Right ventricle myocardium inferior (tissue), 1 donor: ENCODE measurements around the gene CPNE7. TPM values are rescaled to one million over a fixed set of nuclear protein-coding genes. Genes with fewer than 3 reads are reported as not detected.
"Not testable (repeated sequence)": the region's sequence is repeated elsewhere in the genome, so short reads cannot be mapped to it uniquely, and the experiment has no call there.

Source experiments
- ATAC-seq: fragments of 200-7000 bp; cut with Tn5 transposase; one replicate; pipeline ENCODE4 v1.9.1; 2020; ENCODE audit warnings: mild to moderate bottlenecking, moderate library complexity
- DNase-seq: peaks from one replicate; pipeline ENCODE4 v3.0.0; 2021; ENCODE audit errors: missing footprints
- intact Hi-C: fragments of 100-400 bp; cut with DNase I; formaldehyde crosslinking; loops from one replicate; pipeline ENCODE4 v1.11.0; 2022
- total RNA-seq: library from RNA; stranded (reverse); fragmentation: NEBNext Ultra II Directional; extraction: Animal tissue kit (Norgen Biotek cat#: 25700); gene quantifications from one replicate; pipeline ENCODE4 v1.2.1, GENCODE V29; 2021
- donor health status: DM: no; HTN: yes; CAD: no; lungs with severe emphysema.

CPNE7 gene
- total RNA-seq, 1 donor from 2014 or later: not detected

- ATAC-seq, DNase-seq, intact Hi-C loops: not testable (repeated sequence)
Observed at GRCh38 chr16:89634463-89635385, 59.2 kb downstream of the CPNE7 start.

DNA sequence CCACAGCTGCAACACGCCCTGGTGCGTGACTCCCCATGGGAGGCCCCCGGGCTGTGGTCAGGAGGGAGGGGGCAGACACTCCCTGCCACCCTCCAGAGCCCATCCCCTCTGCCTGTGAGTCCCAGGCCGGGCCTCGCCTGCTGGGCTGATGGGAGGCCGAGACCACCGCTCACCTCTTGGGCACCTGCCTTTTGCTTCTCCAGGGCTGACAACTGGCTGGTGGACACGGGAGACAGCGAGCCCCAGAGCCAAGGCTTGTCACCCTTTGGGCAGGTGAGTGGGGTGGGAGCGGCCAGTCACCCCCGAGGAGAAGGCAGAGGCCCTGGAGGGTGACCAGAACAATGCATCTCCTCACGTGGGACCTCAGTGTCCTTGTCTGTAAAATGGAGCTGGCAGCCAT, 61.1 kb downstream of the CPNE7 start:
- intact Hi-C loops: no loop called here
- peak; percentile 41 for DNase-seq
- no peak for ATAC-seq

GRCh38 chr16:89637379-89637778, 61.8 kb downstream of the CPNE7 start:
- peak; percentile 37 for DNase-seq
- intact Hi-C loops: no loop called here
- ATAC-seq: no peak

GRCh38 chr16:89638455-89638854, 62.9 kb downstream of the CPNE7 start:
- ATAC-seq: no peak
- intact Hi-C loops: no loop called here

GRCh38 chr16:89639385-89639784, 63.8 kb downstream of the CPNE7 start:
- no peak for DNase-seq
- no peak for ATAC-seq
- intact Hi-C loops: no loop called here

More at GRCh38 chr16:89638455-89638854, 62.9 kb downstream of the CPNE7 start:
- DNase-seq: peak; percentile 43

- no peak for ATAC-seq
- intact Hi-C loops: loop anchor here (10.0 kb wide), 2 partner anchors 67 to 397 kb away; partner anchors contain the start of gene CPNE7
- peak; percentile 30 for DNase-seq
Observed at GRCh38 chr16:89641458-89642119, 66.0 kb downstream of the CPNE7 start.

DNA sequence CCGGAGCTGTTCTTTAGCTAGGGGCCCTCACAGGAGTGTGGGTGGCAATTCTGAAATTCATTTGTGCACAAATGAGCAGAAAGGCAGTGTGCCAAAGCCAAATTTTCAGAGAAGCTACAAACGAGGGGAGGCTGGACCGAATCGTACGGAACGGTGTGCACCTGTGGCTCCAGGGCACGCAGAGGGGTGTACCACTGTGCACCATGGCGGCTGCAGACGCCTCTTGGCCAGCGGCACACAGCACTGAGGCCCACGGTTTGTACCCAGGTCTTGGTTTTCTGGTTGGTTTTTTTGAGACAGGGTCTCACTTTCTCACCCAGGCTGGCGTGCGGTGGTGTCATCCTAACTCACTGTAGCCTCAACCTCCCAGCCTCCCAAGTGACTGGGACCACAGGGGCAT, 67.0 kb downstream of the CPNE7 start:
- intact Hi-C loops: loop anchor here (10.0 kb wide), 2 partner anchors 68 to 398 kb away; partner anchors contain the start of gene CPNE7
- DNase-seq: peak; percentile 48
- no peak for ATAC-seq

GRCh38 chr16:89643769-89644300, 68.3 kb downstream of the CPNE7 start:
- ATAC-seq (no peak), DNase-seq (peak; percentile 43)
- intact Hi-C loops: loop anchor here (10.0 kb wide), 2 partner anchors 69 to 399 kb away; partner anchors contain the start of gene CPNE7

DNA sequence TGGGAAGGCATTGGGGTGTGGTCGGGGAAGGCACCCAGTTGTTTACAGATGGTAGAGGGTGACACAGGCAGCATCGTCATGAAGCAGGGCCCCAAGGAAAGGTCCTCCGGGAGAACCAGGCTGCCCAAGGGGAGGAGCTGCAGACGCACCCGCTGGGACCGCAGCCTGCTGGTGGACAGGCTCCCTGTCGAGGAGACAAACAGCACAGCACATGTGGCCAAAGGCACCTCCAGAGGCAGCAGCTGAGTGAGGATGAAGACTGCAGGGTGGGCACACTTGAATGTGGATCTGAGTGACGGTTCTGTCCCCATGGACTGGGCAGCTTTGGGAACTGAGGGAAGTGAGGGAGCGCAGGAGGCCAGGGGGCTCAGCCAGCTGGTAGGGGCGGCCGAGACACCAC, 69.6 kb downstream of the CPNE7 start:
- no peak for ATAC-seq
- intact Hi-C loops: loop anchor here (10.0 kb wide), 2 partner anchors 70 to 400 kb away; partner anchors contain the start of gene CPNE7

DNA sequence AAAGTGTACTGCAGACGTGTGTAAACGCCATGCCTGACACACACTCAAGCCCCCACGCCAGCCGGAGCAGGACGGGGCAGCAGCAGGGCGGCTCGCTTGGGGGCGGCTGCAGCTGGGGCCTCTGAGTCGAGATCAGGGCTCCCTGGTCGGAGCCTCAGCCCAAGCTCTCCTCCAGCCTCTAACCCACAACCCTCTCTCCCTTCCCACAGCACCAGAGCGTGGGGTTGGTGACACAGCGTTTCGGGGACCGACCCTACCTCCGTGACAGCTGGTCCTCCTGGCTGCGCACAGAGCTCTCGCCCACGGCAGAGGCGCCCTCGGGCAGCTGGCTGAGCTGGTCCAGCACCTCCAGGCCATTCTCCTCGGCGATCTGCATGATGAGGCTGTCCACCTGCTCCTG, 70.7 kb downstream of the CPNE7 start:
- intact Hi-C loops: loop anchor here (10.0 kb wide), 2 partner anchors 71 to 401 kb away; partner anchors contain the start of gene CPNE7
- no peak for ATAC-seq

More for the DNA sequence above, 69.6 kb downstream of the CPNE7 start:
- peak; percentile 63 for DNase-seq

More for the DNA sequence above, 70.7 kb downstream of the CPNE7 start:
- peak; percentile 33 for DNase-seq

Other genes starting within 250 kb of the CPNE7 start
- 64.9 TPM for gene ANKRD11, start 85.2 kb upstream of the CPNE7 start, total RNA-seq
- 96.1 TPM for gene SPG7, start 67.4 kb upstream of the CPNE7 start, total RNA-seq
- 1,162 TPM for gene RPL13, start 15.1 kb upstream of the CPNE7 start, total RNA-seq
- gene DPEP1, start 37.9 kb downstream of the CPNE7 start, total RNA-seq: not detected
- gene CHMP1A, start 82.0 kb downstream of the CPNE7 start, total RNA-seq: 40.6 TPM
- 1.6 TPM for gene SPATA33, start 82.1 kb downstream of the CPNE7 start, total RNA-seq
- gene CDK10, start 110.9 kb downstream of the CPNE7 start, total RNA-seq: 21.9 TPM
- 3.4 TPM for gene SPATA2L, start 125.9 kb downstream of the CPNE7 start, total RNA-seq
- gene VPS9D1, start 145.1 kb downstream of the CPNE7 start, total RNA-seq: 11.1 TPM
- gene ZNF276, start 145.8 kb downstream of the CPNE7 start, total RNA-seq: 10.6 TPM
- 2.8 TPM for gene FANCA, start 240.9 kb downstream of the CPNE7 start, total RNA-seq